H1 (cell line): ENCODE data around the gene NDRG4. TPM values are rescaled to one million over a fixed set of nuclear protein-coding genes. Genes with fewer than 3 reads are reported as not detected.

ENCODE experiments used
- BCL11A ChIP-seq, 2 experiments: IDR thresholded peaks; one replicate each; pipeline ENCODE4 v1.6.1; 2011; ENCODE audit warnings: low read depth in 2 of 2, low read length in 2 of 2, mild to moderate bottlenecking in 2 of 2
- CBX5 ChIP-seq: fragments of 300-800, 300-1000 bp; sonication (generic); IDR thresholded peaks from 2 replicates; pipeline ENCODE4 v1.7.1; 2016; ENCODE audit warnings: antibody characterized with exemption, low read length, low read depth
- CTBP2 ChIP-seq: IDR thresholded peaks from 2 replicates; pipeline ENCODE4 v1.7.0; 2011; ENCODE audit warnings: borderline replicate concordance, mild to moderate bottlenecking, moderate library complexity, mixed read lengths, low read length; ENCODE audit not compliant: insufficient read depth, insufficient read length
- HDAC2 ChIP-seq, 2 experiments: fragments of 300-600 bp in 1 of 2; sonication (generic) in 1 of 2; IDR thresholded peaks; 2 replicates each; pipeline ENCODE4 v1.6.1; 2011 to 2012; ENCODE audit warnings: low read depth in 2 of 2, low read length in 2 of 2, mild to moderate bottlenecking in 2 of 2, moderate library complexity in 2 of 2, borderline replicate concordance in 1 of 2, inconsistent platforms in 1 of 2
- KDM1A ChIP-seq: fragments of 200-600, 300-600 bp; sonication (generic); IDR thresholded peaks from 2 replicates; pipeline ENCODE4 v1.7.1; 2016; ENCODE audit warnings: mild to moderate bottlenecking, low read length, borderline replicate concordance
- NRF1 ChIP-seq: IDR thresholded peaks from 2 replicates; pipeline ENCODE4 v1.6.1; 2011; ENCODE audit warnings: mild to moderate bottlenecking, low read depth, low read length, improper control_type of control experiment
- POLR2AphosphoS5 ChIP-seq: IDR thresholded peaks from 2 replicates; pipeline ENCODE4 v1.6.1; 2011; ENCODE audit warnings: low read depth, low read length
- SIN3A ChIP-seq, 2 experiments: IDR thresholded peaks in 1 of 2; conservative IDR thresholded peaks in 1 of 2; 2 replicates each; pipeline ENCODE4 v1.6.1; 2011 to 2012; ENCODE audit warnings: low read length in 2 of 2, improper control_type of control experiment in 1 of 2, low read depth in 1 of 2, mild to moderate bottlenecking in 1 of 2
- SP2 ChIP-seq: IDR thresholded peaks from 2 replicates; pipeline ENCODE4 v1.6.1; 2012; ENCODE audit warnings: mild to moderate bottlenecking, low read length, inconsistent platforms
- SP4 ChIP-seq: IDR thresholded peaks from 2 replicates; pipeline ENCODE4 v1.6.1; 2012; ENCODE audit warnings: low read length, inconsistent platforms
- TAF7 ChIP-seq: optimal IDR thresholded peaks from 2 replicates; pipeline ENCODE3; 2011; ENCODE audit warnings: low read depth, mild to moderate bottlenecking, inconsistent platforms, low read length, moderate library complexity, borderline replicate concordance
- TCF12 ChIP-seq: IDR thresholded peaks from 2 replicates; pipeline ENCODE4 v1.6.1; 2011; ENCODE audit warnings: low read depth, mild to moderate bottlenecking, low read length
- ZNF274 ChIP-seq: IDR thresholded peaks from 2 replicates; pipeline ENCODE4 v1.7.0; 2012; ENCODE audit warnings: low read length, borderline replicate concordance; ENCODE audit errors: extremely low read depth
- polyA plus RNA-seq, 7 experiments: library from polyadenylated mRNA; depleted of rRNA in 3 of 7; stranded (reverse) in 5 of 7; unstranded in 2 of 7; fragments of >200 nt in 5 of 7; fragments of 200-250 nt in 2 of 7; gene quantifications; 1 replicate in 5 of 7; 2 replicates in 1 of 7; 4 replicates in 1 of 7; pipeline versions ENCODE4 v1.2.1 to v1.2.3, GENCODE V29; 2011 to 2013; ENCODE audit warnings: missing spikeins in 2 of 7, mixed read lengths in 2 of 7
- total RNA-seq: library from RNA; stranded (reverse); fragmentation: NEBNext Ultra II Directional; extraction: Animal tissue kit (Norgen Biotek cat#: 25700); gene quantifications from 2 replicates; pipeline ENCODE4 v1.2.1, GENCODE V29; 2021
- TF ChIP-seq, protein P1 (sequence below): IDR thresholded peaks from 2 replicates; pipeline ENCODE4 v1.6.1; 2011; ENCODE audit warnings: low read length, improper control_type of control experiment
- TF ChIP-seq, protein P2 (sequence below): IDR thresholded peaks from 2 replicates; pipeline ENCODE4 v1.6.1; 2012; ENCODE audit warnings: low read length, inconsistent platforms
- TF ChIP-seq, protein P3 (sequence below): IDR thresholded peaks from 2 replicates; pipeline ENCODE4 v1.6.1; 2012; ENCODE audit warnings: inconsistent platforms
- TF ChIP-seq, protein P4 (sequence below), 3 experiments: IDR thresholded peaks; 1 replicate in 2 of 3; 2 replicates in 1 of 3; pipeline versions ENCODE4 v1.5.1 to v1.6.1; 2011; ENCODE audit warnings: low read length in 3 of 3, mild to moderate bottlenecking in 3 of 3, inconsistent platforms in 2 of 3, low read depth in 1 of 3, moderate library complexity in 1 of 3; ENCODE audit not compliant: insufficient read depth in 1 of 3; ENCODE audit errors: control extremely low read depth in 1 of 3

Gene NDRG4
- total and polyA plus RNA-seq, 2 of the 8 experiments (the other 6 are each of a cell fraction or from before 2014, with no cell fraction given), result 20.8 to 30.9 TPM

DNA sequence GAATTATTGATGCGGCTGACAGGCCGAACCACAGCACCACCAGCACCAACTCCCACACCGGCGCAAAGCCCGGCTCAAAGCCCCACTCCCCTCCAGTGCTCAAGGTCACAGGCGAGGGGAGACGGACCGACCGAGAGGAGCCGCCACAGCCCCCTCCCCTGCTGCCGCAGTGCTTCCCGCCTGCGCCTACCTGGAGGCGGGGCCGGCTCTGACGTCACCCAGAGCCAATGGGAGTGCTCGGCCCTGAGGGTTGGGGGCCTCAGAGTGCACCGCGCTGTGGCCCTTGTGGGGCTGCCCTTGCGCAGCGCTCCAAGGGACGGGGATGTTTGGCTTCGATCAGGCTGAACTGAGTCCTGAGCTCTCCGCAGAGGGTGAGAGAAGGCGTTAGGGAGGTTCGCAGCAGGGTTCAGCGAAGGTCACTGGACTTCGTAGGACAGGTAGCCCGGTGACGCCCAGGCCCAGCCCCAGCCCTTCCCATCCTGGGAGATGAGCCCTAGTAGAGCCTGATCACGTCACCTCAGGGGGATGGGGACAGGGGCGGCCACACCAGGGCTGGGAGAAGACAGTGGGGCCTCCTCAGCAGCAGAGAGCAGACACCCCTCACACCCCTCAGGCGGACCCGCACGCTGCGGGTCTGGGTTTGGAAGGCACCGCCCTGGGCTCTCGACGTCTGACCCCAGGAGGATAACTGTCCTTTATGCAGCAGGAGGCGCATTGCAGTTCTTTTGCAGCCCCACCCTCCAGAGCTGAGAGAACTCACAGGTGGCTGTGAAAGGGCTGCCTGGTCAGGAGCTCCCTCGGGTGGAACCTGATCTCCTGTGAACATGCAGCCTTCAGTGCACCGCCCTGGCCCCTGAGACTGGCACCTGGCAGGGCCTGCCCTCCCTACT is 1.5 kb downstream of the NDRG4 start (continued):
- TF ChIP-seq KDM1A, result no peak
- no peak for TF ChIP-seq SP4
- TF ChIP-seq ZNF274, result no peak
- TF ChIP-seq CBX5, result no peak
- TF ChIP-seq SIN3A (conservative IDR thresholded peaks at IDR 0.05 in 1 of 2, IDR thresholded peaks at IDR 0.05 in 1 of 2; ENCODE audit: low read depth in 1 of 2, low read length in 2 of 2), result peak; percentile 70 to 77; a peak in 3 of 4 replicates
- TF ChIP-seq, protein P1, sequence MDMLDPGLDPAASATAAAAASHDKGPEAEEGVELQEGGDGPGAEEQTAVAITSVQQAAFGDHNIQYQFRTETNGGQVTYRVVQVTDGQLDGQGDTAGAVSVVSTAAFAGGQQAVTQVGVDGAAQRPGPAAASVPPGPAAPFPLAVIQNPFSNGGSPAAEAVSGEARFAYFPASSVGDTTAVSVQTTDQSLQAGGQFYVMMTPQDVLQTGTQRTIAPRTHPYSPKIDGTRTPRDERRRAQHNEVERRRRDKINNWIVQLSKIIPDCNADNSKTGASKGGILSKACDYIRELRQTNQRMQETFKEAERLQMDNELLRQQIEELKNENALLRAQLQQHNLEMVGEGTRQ, result 0 out of 2 replicates have a peak, but pooled peaks have one; percentile 20
- no peak for TF ChIP-seq NRF1
- no peak for TF ChIP-seq SP2
- peak; percentile 69 for TF ChIP-seq POLR2AphosphoS5
- TF ChIP-seq TCF12, result no peak
- TF ChIP-seq CTBP2, result no peak
- TF ChIP-seq, protein P2, sequence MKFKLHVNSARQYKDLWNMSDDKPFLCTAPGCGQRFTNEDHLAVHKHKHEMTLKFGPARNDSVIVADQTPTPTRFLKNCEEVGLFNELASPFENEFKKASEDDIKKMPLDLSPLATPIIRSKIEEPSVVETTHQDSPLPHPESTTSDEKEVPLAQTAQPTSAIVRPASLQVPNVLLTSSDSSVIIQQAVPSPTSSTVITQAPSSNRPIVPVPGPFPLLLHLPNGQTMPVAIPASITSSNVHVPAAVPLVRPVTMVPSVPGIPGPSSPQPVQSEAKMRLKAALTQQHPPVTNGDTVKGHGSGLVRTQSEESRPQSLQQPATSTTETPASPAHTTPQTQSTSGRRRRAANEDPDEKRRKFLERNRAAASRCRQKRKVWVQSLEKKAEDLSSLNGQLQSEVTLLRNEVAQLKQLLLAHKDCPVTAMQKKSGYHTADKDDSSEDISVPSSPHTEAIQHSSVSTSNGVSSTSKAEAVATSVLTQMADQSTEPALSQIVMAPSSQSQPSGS, result peak; percentile 95
- no peak for TF ChIP-seq HDAC2 (IDR thresholded peaks at IDR 0.05; ENCODE audit: borderline replicate concordance in 1 of 2, low read depth in 2 of 2, low read length in 2 of 2)
- TF ChIP-seq, protein P3, sequence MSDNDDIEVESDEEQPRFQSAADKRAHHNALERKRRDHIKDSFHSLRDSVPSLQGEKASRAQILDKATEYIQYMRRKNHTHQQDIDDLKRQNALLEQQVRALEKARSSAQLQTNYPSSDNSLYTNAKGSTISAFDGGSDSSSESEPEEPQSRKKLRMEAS, result no peak; the same call in 1 of the 2 replicates
- peak; percentile 64 for TF ChIP-seq TAF7
- TF ChIP-seq, protein P4, sequence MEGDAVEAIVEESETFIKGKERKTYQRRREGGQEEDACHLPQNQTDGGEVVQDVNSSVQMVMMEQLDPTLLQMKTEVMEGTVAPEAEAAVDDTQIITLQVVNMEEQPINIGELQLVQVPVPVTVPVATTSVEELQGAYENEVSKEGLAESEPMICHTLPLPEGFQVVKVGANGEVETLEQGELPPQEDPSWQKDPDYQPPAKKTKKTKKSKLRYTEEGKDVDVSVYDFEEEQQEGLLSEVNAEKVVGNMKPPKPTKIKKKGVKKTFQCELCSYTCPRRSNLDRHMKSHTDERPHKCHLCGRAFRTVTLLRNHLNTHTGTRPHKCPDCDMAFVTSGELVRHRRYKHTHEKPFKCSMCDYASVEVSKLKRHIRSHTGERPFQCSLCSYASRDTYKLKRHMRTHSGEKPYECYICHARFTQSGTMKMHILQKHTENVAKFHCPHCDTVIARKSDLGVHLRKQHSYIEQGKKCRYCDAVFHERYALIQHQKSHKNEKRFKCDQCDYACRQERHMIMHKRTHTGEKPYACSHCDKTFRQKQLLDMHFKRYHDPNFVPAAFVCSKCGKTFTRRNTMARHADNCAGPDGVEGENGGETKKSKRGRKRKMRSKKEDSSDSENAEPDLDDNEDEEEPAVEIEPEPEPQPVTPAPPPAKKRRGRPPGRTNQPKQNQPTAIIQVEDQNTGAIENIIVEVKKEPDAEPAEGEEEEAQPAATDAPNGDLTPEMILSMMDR (IDR thresholded peaks at IDR 0.05; ENCODE audit: control extremely low read depth in 1 of 3, insufficient read depth in 1 of 3, low read depth in 1 of 3, low read length in 3 of 3), result peak in 1 of 3 experiments; percentile 12; a peak in 1 of 4 replicates
- TF ChIP-seq BCL11A (IDR thresholded peaks at IDR 0.05; ENCODE audit: low read depth in 2 of 2, low read length in 2 of 2), result no peak
